ENCODE measurements around the gene GLT1D1. TPM values are rescaled to one million over a fixed set of nuclear protein-coding genes. Genes with fewer than 3 reads are reported as not detected.

The GLT1D1 gene
- total RNA-seq, 1 experiment from 2014 or later = not detected

DNA sequence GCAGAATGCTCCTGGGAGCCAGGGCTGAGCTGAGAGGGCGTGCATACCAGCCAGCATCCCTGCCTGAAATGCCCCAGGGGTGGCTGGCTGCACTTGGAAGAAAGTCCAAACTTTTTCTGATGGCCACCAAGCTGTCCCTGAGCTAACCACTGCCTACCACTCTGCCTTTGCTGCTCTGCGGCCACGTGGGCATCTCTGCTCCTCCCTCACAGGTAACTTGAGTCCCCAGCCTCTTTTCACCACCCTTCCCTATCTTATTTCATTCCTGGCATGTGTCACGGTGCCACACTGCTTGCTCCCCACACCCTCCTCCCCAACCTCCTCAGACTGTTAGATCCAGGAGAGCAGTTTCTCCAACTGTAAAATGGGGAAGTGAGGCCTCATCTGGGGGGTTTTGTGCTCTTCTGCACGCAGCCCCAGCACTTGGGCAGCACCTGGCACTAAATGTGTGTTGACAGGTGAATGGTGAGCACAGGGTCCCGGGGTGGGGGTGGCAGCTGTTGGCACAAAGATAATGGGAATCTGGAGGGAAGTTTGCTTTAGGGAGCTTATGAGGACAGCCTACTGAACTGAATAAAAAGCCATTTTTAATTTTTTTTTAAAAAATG, 113.0 kb downstream of the GLT1D1 start:
- DNase-seq (ENCODE audit: low read depth) = no peak

DNA sequence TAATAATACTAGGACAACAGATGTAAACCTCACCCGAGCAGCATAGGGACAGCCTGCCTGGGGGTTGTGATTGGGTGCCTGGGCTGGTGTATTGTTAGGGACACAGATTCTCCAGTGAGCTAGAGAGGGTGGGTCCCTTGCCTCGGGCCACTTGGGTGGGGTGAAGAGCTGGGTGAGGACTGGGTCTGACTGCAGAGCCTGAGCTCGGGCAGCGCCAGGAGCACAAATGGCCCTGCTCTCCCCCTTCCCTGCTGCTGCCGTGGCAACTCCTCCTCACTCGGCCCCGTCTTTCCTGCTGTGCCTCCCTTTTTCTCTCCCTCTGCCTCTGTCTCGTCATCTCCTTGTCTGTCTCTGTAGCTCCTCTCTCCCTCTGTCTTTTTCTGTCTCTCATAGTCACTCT, 115.4 kb downstream of the GLT1D1 start:
- DNase-seq (ENCODE audit: low read depth) = no peak

DNA sequence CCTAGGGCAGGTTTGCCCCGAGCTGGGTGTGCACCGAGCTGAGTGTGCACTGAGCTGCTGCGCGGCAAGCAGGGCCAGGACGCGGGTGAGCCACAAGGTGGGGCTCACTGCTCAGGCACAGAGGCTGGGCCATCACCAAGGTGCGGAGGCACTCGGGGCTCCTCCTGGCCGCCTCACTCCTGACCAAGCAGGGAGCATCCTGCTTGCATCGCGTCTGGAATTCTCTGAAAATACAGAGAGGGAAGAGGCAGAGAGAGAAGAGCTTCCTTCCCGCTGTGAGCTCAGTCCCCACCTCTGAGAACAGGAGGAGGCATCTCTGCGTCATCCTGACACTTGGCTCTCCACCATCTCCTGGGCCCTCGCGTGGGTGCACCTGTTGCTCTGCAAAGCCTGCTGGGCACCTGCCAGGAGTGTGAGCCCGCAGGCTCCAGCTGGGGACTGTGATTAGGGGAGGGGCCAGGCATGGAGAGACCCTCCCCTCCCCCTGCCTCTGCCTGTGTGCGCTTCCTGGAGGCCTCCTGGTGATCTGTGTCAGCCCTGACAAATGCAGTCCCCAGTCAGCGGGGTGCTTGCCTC, 116.3 kb downstream of the GLT1D1 start:
- DNase-seq (ENCODE audit: low read depth) = no peak

DNA sequence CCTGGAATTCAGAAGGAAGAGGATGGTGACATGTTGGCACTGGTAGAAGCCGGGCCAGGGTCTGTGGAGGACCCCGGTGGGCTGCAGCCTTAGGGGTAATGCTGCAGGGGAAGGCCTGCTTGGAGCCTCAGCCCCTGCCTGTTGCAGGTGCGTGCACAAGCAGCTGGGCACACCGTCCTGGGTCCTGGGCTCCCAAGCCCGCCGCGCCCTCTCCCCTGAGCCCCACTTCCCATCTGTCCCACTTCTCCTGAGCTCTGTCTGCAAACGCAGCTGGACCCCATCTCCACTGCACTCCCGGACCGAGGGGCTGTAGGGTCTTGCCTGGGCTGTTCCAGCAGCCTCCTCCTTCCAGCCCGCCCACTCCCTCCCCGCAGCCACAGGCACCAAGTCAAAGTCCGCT, 116.8 kb downstream of the GLT1D1 start:
- no peak for DNase-seq (ENCODE audit: low read depth)

DNA sequence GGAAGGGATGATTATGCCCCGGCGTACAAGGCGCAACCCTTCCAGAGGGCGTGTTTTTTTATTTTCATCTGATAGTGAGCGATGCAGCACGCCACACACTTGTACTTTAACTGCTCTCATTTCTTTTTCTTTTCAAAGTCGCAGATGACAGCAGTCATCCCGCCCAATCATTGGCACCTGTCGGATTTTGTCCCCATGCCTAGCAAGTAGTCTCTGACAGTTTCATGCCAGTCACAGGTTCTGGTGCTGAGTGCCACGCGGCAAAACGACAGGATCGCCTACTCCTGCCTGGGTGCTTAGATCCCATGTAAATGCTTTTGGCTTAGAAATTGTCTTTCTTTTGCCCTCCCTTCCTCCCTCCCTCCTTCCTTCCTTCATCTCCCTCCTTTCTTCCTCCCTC, 117.7 kb downstream of the GLT1D1 start:
- DNase-seq (ENCODE audit: low read depth) = no peak

DNA sequence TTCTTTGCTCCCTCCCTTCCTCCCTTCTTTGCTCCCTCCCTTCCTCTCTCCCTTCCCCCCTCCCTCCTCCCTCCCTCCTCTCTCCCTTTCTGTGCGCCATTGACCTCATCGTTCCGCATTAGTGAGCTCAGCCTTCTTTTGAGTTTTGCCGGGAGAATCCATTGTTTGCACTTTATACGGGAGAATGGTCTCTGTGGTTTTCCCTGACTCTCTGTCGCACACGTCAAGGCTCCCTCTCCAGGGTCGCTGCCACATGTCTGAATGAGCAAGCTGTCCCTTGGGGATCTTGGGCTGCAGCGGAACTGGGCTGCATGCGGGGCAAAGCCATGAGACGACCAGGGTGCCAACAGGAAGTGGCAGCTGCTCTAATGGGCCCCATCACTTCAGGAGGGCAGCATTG, 118.5 kb downstream of the GLT1D1 start:
- no peak for DNase-seq (ENCODE audit: low read depth)

DNA sequence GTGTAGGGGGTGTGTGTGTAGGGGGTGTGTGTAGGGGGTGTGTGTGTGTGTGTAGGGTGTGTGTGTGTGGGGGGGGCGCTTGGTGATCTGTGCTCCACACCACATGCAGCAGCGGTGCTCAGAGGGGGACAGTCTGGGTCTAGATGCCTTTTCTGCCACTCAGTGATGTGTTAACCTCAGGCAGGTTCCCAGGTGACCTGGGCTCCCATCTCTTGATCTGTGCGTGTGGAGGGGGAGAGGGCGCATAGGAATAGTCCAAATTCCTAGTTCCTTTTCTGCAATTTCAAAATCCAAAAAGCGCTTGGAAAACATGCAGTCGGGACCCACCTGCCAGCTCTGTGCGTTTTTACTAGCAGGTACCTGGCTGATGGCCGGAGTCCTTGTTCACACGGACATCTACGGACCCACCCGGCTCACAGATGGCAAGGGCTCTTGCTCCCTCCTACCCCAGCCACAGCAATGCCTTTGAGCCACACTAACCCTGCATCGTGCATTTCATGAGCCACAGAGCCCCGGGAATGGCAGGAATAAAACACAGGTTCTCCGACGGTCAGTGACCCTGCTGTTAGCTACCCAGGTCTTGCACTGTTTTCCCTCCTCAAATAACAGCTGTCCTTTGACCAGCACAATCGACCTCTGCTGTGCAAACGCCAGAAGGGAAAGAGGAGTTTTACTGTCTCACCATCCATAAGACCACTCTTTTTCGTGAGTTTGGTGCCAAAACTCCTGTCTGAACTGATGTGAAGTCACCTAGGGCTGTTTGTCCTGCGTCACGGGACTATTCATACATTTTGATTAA, 120.8 kb downstream of the GLT1D1 start:
- DNase-seq (ENCODE audit: low read depth) = no peak

DNA sequence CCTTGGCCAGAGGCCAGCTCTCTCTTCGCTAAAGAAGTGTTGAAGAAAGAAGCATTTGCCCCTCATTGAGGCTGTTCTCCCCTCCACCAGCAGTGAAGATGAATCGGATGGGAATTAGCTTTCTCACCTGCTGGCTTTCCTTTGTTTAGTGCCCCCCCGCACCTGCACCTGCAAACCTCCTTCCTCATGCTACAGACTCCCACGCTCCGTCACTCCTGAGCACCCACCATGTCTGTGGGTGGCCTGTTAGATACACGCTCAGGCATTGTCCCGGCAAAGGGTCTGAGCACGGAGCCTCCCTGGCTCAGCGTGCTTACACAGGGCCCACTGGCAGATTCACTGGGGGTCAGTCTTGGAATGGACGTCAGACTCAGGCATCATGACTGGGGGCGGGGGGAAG, 121.6 kb downstream of the GLT1D1 start:
- DNase-seq (ENCODE audit: low read depth) = no peak

DNA sequence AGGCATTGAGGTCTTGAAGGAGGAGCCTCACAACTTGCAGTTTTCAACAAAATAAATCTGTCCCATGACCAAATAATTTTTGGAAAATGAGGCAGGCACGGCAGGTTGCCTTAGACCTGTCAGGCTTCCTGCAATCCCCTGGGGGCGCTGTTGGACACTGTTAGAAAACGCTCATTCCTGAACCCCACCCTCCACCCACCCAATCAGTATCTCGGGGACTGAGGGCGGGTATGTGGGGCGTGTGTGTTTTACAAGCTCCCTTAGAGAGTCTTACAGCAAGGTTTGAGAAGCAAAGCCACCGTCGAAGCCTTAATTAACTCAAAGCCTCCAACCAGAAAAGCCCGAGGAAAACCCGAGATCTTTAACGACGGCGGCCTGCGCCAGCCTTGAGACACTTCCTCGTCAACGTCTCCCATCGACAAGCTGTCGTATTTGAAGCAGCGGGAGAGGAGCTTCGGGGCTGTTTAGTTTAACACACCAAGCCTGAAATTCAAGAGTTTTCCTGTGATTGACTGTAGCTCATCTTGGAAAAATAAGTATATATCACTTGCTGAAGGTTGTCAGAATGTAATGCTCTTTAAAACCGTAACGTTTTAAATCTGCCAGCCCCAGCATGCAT, 123.0 kb downstream of the GLT1D1 start:
- DNase-seq (ENCODE audit: low read depth) = no peak

DNA sequence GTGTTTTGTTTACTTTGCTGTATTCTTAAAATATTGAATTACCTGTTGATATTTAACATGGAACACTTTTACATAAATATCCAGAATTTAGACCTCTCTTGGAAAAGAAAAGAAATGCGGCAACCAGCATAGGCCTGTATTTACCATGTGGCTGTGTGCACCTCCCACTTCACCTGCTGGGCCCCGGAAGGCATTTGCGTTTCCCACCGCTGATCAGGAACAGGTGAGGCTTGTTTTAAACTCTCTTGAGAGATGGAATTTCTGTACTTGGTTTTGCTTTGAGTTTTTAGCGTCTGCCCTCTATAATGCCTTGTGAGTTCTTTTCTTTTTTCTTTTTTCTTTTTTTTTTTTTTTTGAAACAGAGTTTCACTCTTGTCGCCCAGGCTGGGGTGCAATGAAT, 124.2 kb downstream of the GLT1D1 start:
- no peak for DNase-seq (ENCODE audit: low read depth)

DNA sequence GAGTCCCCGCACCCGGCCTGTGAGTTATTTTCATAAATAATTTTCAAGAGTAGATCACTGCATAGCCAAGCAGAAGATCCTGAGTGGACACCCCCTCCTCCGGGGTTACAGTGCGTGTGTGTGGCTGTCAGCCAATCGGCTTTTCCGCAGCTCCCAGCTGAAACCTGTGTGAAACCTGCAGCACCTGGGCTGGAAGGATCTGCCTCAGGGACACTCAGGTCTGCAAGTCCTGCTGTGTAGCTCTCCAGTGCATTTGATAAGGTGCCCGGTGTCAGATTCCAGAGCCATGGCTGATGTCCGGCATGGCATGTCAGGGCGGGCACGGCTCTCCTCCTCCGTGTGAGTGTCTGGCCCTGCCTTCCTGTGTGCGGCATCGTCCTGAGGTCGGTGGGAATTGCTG, 124.8 kb downstream of the GLT1D1 start:
- no peak for DNase-seq (ENCODE audit: low read depth)

DNA sequence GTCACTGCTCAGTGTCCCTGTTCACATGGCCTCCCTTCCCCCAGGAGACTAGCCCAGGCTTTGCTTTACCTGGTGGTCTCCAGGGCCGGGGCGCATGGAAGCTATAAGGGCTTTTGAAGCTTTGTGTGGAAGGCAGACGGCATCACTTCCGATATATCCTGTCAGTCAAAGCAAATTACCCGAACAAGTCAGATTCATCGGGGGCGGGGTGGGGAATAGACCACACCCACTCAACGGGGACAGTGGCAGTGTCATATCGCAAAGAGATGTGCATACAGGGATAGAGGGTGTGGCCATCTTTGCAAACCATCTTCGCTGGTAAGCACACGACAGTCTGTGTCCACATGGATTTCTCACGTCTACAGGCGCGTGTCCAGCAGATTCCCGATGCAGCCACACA, 127.3 kb downstream of the GLT1D1 start:
- no peak for DNase-seq (ENCODE audit: low read depth)

DNA sequence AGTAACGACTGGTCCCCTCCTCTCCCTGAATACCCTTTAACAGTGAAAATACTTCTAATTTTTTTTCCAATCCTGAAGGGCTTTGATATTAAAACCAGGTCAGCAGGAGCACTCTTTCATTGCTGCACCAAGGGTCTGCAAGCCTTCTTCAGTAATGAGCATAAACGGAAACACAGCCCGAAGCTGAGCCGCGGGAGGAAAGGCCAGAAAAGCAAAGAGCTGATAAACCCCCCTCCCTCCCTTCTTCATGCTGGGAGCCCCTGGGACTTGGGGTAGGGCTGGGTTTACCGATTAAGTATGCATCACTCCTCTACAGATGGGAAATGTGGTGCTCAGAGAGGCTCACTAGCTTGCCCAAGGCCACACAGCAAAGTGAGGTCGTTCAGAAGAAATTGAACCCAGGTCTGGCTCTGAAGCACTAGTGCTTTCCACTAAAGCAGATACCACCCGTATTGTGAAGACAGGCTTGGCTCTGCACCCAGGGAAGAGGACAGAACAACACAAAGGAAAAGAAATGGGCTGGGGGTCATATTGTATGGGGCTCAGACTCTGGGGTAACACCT, 128.8 kb downstream of the GLT1D1 start:
- DNase-seq (ENCODE audit: low read depth) = no peak

DNA sequence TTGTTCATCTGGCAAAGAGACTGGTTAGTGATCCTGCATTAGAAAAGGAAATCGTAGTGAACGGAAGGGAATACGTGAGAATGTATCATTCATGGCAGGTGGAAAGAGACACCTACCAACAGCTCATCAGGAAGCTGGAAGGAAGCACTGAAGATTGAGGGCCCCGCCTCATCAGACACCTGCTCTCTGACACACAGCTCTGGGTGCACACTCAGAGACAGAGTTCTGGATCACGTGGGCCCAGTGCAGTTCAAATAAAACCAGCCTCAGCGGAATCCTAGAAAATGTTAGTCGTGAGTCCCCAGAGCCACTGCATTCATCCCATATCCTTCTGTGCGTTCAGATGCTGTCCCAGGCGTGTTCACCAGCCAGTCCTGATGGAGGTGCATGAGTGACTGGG, 129.7 kb downstream of the GLT1D1 start:
- no peak for DNase-seq (ENCODE audit: low read depth)

DNA sequence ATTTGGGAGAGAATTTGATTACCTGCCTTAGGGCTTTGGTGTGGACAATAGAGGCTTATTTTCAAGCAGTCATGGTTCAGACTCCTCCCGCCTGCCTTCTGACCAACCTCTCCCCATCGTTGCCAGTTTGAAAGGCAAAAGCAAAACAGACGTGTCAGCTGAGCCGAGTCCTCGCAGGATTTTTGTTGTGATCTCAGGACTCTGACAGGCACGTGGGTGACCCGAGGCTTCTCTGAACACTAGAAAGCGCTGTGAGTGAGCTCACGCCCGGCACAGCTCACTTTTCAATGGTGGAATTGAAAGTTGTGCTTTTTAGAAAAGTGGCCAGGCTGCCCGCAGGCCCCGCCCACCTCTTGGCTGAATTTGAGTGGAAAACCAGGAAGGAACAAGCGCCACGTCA, 130.1 kb downstream of the GLT1D1 start:
- no peak for DNase-seq (ENCODE audit: low read depth)

DNA sequence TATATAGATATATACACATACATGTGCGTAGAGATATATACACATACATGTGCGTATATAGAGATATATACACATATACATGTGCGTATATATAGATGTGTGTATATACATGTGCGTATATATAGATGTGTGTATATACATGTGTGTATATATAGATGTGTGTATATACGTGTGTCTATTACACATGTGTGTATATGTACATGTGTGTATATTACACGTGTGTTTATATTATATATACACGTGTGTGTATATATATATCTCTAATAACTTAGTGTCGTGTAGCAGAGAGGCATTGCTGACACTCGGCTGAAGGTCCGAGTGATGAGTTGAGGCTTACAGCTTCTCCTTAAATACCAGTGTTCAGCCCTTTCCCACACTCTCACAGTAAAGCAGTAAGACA, 133.7 kb downstream of the GLT1D1 start:
- DNase-seq (ENCODE audit: low read depth) = no peak

DNA sequence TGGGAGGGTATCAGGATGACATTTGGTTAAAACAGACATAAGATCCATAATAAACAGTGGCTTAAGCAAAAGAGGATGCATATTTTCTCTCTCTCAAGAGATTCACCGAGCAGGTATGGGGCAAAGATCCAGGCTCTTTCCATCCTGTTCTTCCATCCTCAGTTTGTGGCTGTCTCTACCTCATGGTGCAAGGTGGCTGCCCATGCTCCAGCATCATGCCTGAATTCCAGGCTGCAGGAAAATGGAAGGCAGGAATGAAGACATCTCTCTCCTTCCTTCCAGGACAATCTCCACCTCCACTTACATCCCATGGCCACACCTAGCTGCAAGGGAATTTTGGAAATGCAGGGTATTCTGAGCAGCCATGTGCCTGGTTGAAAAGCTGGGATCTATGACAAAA, 136.0 kb downstream of the GLT1D1 start:
- DNase-seq (ENCODE audit: low read depth) = no peak

DNA sequence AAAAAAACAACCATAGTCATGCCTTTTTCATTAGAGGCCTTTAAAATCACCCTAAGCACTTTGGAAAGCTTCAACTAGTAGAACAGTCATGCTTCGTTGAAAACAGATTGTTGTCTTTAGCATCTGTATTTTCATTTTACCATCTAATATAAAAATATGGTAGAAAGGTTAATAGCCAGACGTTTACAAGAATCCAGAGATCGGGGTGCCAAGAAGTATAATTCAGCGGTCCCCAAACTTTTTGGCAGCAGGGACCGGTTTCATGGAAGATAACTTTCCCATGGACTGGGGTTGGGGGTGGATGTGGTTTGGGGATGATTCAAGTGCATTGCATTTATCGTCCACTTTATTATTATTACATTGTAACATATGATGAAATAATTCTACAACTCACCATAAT, 138.4 kb downstream of the GLT1D1 start:
- DNase-seq (ENCODE audit: low read depth) = no peak

DNA sequence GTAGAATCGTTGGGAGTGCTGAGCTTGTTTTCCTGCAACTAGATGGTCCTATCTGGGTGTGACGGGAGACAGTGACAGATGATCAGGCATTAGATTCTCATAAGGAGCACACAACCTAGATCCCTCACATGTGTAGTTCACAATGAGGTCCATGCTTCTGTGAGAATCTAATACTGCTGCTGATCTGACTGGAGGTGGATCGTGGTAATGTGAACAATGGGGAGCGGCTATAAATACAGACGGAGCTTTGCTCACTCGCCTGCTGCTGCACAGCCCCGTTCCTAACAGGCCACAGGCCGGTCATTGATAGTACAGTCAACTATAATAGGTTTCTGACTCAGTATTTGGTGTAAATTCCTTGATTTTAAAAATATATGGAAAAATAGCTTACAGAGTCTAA, 138.8 kb downstream of the GLT1D1 start:
- no peak for DNase-seq (ENCODE audit: low read depth)

DNA sequence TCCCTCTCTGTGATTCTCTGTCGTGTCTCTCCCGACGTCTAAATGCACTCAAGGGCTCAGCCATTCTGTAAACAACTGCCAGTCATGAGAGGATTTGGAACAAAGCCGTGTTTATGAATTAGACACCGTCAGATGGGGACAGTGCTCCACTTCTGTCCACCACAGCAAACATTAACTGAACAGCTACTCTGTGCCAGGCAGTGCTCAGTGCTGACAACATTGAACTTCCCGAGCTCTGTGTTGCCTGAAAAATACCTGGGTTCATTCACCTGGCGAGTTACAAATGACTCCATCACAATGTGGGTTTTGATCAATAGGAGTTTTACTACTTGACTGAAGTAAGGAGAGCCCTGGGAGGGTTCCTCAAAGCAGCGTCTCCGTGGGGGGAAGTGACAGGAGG, 139.3 kb downstream of the GLT1D1 start:
- DNase-seq (ENCODE audit: low read depth) = no peak

DNA sequence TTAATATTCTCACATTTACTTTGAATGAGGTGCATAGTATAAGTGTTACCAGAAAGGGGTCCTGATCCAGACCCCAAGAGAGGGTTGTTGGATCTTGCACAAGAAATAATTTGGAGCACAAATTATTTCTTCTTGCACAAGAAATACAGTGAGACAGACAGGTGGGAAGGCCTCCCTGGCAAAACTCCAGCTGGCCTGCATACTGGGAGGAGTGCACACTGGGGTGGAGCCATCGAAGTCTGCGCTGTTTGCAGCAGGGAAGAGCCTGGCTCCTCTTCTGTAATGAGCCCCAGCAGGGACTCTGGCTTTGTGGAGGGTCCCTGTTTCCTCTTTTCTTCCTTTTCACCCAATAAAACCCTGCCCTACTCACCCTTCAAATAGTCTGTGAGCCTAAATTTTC, 141.6 kb downstream of the GLT1D1 start:
- no peak for DNase-seq (ENCODE audit: low read depth)

DNA sequence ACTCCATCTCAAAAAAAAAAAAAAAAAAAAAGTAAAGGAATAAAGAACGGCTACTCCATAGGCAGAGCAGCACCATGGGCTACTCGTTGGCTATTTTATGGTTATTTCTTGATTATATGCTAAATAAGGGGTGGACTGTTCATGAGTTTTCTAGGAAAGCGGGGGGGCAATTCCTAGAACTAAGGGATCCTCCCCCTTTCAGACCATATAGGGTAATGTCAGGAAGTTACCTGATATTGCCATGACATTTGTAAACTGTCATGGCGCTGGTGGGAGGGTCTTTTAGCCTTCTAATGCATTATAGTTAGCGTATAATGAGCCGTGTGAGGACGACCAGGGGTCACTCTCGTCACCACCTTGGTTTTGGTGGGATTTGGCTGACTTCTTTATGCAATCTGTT, 142.3 kb downstream of the GLT1D1 start:
- no peak for DNase-seq (ENCODE audit: low read depth)

DNA sequence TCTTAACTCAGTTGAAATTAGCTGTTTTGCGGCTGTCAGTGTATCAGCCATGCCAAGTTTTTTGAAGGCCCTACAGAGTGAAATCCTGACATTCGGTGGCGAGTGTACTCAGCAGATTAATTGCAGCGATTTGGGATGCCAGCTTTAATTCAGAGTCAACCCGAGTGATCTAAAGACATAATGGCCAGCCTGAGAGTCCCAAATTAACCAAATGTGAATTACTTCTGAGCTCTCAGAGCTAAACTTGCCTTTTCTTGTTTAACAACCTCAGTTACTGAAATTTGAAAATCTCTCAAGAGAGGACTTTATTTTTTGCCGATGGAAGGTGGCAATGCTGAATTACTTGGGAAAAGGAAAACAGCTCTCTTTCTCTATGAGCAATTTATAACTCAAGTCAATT, 148.5 kb downstream of the GLT1D1 start:
- DNase-seq (ENCODE audit: low read depth) = no peak

All from M059J (cell line).